SH-SY5Y (cell line): ENCODE measurements around the gene DCAF15.

ENCODE experiments used
- GATA2 ChIP-seq: IDR thresholded peaks from 2 replicates; pipeline ENCODE4 v1.6.1; 2011; ENCODE audit warnings: mild to moderate bottlenecking, low read depth, low read length
- GATA3 ChIP-seq: IDR thresholded peaks from 2 replicates; pipeline ENCODE4 v1.6.1; 2011; ENCODE audit warnings: low read depth, mild to moderate bottlenecking, low read length, moderate library complexity

DNA sequence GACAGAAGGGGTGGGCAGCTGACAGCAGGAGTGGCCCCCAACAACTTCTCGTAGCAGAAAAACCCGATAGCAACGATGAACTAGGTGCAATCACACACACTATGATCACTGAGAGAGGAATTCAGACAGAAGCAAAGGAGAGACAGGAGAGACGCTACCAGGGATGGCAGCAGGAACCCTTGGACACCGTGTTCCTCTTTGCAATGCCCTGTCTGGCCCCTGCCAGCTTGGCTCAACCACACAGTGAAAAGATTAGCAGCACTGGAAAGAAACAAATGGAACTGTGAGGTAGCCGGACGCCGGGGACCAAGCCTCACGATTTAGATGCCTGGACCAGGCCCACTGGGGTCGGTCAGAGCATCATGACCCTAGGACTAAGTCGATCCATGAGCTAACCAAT lies 23.6 kb downstream of the DCAF15 start:
- TF ChIP-seq GATA2, result no peak
- TF ChIP-seq GATA3, result no peak
